Upper lobe of right lung (tissue), 1 donor: ENCODE data around the gene PRPH2. TPM values are rescaled to one million over a fixed set of nuclear protein-coding genes. Genes with fewer than 3 reads are reported as not detected.

Experiments
- ATAC-seq: fragments of 200-7000 bp; cut with Tn5 transposase; one replicate; pipeline ENCODE4 v1.9.1; 2020; ENCODE audit warnings: mild to moderate bottlenecking, moderate library complexity
- DNase-seq: peaks from one replicate; pipeline ENCODE4 v3.0.0-alpha.2; 2020
- H3K27ac ChIP-seq: fragments of 200-600 bp; one replicate; pipeline ENCODE4 v1.8.0; 2022
- H3K27me3 ChIP-seq: fragments of 200-600 bp; one replicate; pipeline ENCODE4 v1.8.0; 2022; ENCODE audit warnings: mild to moderate bottlenecking
- H3K36me3 ChIP-seq: fragments of 200-600 bp; one replicate; pipeline ENCODE4 v1.8.0; 2022
- H3K4me1 ChIP-seq: fragments of 200-600 bp; one replicate; pipeline ENCODE4 v1.8.0; 2022
- H3K4me3 ChIP-seq: fragments of 200-600 bp; one replicate; pipeline ENCODE4 v1.8.0; 2022; ENCODE audit warnings: mild to moderate bottlenecking
- H3K9me3 ChIP-seq: fragments of 200-600 bp; one replicate; pipeline ENCODE4 v1.8.0; 2022
- CTCF ChIP-seq: fragments of 200-600 bp; IDR thresholded peaks from one replicate; pipeline ENCODE4 v1.8.0; 2022; ENCODE audit warnings: antibody characterized with exemption
- intact Hi-C: fragments of 100-400 bp; cut with DNase I; formaldehyde crosslinking; loops from one replicate; pipeline ENCODE4 v1.11.0; 2022
- total RNA-seq: library from RNA; stranded (reverse); fragmentation: NEBNext Ultra II Directional; extraction: Animal tissue kit (Norgen Biotek cat#: 25700); gene quantifications from one replicate; pipeline ENCODE4 v1.2.1, GENCODE V29; 2021
- donor health status: DM: no; HTN: yes; CAD: no; lungs with severe emphysema.

Gene PRPH2
- total RNA-seq, 1 donor from 2014 or later = 1.2 TPM

GRCh38 chr6:42764911-42765648 lies 42.7 kb upstream of the PRPH2 start:
- DNase-seq = no peak
- Histone ChIP-seq H3K4me1 (no peaks in the 10 kb centered on the region), H3K9me3 (no peaks in the 10 kb centered on the region), H3K27ac (no peak overlapping the region), H3K4me3 (no peak overlapping the region), H3K36me3 (peaks cover 5% of the 10 kb centered on the region), H3K27me3 (no peaks in the 10 kb centered on the region)
- intact Hi-C loops = no loop called here
- no peak for TF ChIP-seq CTCF
- ATAC-seq = no peak

DNA sequence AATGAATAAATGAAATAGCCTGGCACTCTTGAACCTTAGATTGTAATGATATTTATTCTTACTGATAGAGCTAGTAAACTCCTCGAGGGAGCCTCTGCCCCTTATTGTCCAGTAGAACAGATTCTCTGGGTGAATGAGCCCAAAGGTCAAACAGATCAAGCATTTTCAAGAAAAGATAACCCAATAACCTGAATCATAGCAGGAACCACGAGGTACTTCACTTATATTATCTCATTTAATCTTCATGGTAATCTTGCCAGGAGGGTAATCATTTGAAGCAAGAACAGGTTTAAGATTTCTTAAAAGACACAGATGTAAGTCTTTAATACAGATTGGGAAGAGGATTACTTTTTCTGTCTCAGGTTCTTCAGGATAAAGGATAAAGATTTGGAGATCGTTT lies 40.6 kb upstream of the PRPH2 start:
- no peak for ATAC-seq
- intact Hi-C loops = no loop called here
- no peaks in the 10 kb centered on the region for H3K27me3 ChIP-seq
- no peaks in the 10 kb centered on the region for H3K9me3 ChIP-seq
- H3K27ac ChIP-seq = no peak overlapping the region
- TF ChIP-seq CTCF = no peak
- no peaks in the 10 kb centered on the region for H3K4me1 ChIP-seq
- H3K4me3 ChIP-seq = no peak overlapping the region
- DNase-seq = no peak
- H3K36me3 ChIP-seq = peaks cover 7% of the 10 kb centered on the region

DNA sequence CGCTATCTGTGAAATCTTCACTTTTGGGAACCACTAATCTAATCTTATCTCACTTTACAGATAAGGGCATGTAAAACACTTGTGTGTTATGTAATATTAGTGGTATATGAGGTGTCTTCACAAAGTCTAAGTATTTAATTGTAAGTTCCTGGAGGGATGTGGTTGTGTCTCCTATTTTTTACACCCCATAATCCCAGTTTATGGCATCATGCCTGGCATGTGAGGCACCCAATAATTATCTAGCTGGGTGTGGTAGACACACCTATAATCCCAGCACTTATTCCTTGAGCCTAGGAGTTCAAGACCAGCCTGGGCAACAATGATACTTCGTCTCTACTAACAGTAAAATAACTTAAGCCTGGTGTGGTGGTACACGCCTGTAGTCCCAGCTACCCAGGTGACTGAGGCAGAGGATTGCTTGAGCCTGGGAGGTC lies 40.0 kb upstream of the PRPH2 start:
- no peak for ATAC-seq

DNA sequence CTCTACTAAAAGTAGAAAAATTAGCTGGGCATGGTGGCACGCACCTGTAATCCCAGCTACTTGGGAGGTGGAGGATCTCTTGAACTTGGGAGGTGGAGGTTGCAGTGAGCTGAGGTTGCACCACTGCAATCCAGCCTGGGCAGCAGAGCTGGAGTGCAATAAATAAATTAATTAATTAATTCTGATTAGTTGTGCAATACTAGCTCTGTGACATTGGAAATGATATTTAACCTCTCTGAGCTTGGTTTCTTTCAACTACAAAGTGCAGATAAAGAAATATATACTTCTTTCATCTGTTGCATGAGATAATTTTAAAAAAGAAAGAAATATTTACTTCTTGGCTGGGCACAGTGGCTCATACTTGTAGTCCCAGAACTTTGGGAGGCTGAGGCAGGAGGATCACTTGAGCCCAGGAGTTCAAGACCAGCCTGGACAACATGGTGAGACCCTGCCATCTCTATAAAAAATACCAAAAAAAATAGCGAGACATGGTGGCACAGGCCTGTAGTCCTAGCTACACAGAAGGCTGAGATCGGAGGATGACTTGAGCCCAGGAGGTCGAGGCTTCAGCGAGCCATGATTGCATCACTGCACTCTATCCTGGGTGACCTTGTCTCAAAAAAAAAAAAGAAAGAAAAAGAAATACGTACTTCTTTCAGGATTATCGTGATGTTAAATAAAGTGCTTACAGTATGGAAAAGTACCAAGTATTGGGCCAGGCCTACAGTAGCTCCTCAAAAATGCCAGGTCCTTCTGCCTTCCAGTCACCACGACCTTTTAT lies 39.1 kb upstream of the PRPH2 start:
- Histone ChIP-seq H3K9me3 (no peaks in the 10 kb centered on the region), H3K36me3 (peaks cover 7% of the 10 kb centered on the region), H3K27me3 (no peaks in the 10 kb centered on the region), H3K4me3 (no peak overlapping the region), H3K27ac (no peak overlapping the region), H3K4me1 (no peaks in the 10 kb centered on the region)
- intact Hi-C loops = no loop called here
- DNase-seq = no peak
- no peak for ATAC-seq
- no peak for TF ChIP-seq CTCF

More for the DNA sequence above, 40.0 kb upstream of the PRPH2 start:
- Histone ChIP-seq H3K36me3 (peaks cover 7% of the 10 kb centered on the region), H3K9me3 (no peaks in the 10 kb centered on the region), H3K4me3 (no peak overlapping the region), H3K4me1 (no peaks in the 10 kb centered on the region), H3K27ac (no peak overlapping the region), H3K27me3 (no peaks in the 10 kb centered on the region)
- no peak for TF ChIP-seq CTCF
- DNase-seq = no peak
- intact Hi-C loops = no loop called here

GRCh38 chr6:42758756-42759430 lies 36.5 kb upstream of the PRPH2 start:
- Histone ChIP-seq H3K9me3 (no peaks in the 10 kb centered on the region), H3K4me3 (no peak overlapping the region), H3K27me3 (no peaks in the 10 kb centered on the region), H3K27ac (no peak overlapping the region), H3K4me1 (no peaks in the 10 kb centered on the region), H3K36me3 (peaks cover 7% of the 10 kb centered on the region)
- no peak for TF ChIP-seq CTCF
- ATAC-seq (no peak), DNase-seq (no peak)
- intact Hi-C loops = no loop called here
